ENCODE results near the gene CTSE.

DNA sequence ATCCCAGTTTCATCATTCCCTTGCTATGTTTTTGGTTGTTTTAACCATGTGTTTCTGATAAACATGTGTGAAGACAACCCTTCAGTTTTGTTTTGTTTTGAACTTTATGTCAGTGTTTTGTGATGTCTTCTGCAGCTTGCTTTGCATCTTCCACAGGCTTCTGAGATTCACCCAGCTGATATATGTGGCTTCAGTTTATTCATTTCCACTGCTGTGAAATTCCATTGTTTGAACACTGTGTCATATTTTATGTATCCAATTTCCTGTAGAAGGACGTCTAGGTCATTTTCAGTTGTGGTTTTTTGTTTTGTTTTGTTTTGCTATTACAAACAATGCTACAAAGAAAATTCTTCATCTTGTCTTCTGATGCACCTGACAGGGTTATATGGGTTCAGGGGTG, 53.2 kb downstream of the CTSE start:
- TF ChIP-seq POLR2A (IDR thresholded peaks at IDR 0.05), result no peak
- TF ChIP-seq, protein P1, sequence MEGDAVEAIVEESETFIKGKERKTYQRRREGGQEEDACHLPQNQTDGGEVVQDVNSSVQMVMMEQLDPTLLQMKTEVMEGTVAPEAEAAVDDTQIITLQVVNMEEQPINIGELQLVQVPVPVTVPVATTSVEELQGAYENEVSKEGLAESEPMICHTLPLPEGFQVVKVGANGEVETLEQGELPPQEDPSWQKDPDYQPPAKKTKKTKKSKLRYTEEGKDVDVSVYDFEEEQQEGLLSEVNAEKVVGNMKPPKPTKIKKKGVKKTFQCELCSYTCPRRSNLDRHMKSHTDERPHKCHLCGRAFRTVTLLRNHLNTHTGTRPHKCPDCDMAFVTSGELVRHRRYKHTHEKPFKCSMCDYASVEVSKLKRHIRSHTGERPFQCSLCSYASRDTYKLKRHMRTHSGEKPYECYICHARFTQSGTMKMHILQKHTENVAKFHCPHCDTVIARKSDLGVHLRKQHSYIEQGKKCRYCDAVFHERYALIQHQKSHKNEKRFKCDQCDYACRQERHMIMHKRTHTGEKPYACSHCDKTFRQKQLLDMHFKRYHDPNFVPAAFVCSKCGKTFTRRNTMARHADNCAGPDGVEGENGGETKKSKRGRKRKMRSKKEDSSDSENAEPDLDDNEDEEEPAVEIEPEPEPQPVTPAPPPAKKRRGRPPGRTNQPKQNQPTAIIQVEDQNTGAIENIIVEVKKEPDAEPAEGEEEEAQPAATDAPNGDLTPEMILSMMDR (IDR thresholded peaks at IDR 0.05), result no peak
- TF ChIP-seq POLR2AphosphoS5 (IDR thresholded peaks at IDR 0.05), result no peak

Measured in prostate gland (tissue), 2 donors.